ENCODE data around the gene PRKCA.

The PRKCA gene

GRCh38 chr17:66373944-66374817 lies 71.8 kb downstream of the PRKCA start:
- TF ChIP-seq, protein P1, sequence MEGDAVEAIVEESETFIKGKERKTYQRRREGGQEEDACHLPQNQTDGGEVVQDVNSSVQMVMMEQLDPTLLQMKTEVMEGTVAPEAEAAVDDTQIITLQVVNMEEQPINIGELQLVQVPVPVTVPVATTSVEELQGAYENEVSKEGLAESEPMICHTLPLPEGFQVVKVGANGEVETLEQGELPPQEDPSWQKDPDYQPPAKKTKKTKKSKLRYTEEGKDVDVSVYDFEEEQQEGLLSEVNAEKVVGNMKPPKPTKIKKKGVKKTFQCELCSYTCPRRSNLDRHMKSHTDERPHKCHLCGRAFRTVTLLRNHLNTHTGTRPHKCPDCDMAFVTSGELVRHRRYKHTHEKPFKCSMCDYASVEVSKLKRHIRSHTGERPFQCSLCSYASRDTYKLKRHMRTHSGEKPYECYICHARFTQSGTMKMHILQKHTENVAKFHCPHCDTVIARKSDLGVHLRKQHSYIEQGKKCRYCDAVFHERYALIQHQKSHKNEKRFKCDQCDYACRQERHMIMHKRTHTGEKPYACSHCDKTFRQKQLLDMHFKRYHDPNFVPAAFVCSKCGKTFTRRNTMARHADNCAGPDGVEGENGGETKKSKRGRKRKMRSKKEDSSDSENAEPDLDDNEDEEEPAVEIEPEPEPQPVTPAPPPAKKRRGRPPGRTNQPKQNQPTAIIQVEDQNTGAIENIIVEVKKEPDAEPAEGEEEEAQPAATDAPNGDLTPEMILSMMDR (IDR thresholded peaks at IDR 0.05; ENCODE audit: poor library complexity, severe bottlenecking): no peak
- no peaks in the 10 kb centered on the region for H3K9me3 ChIP-seq (ENCODE audit: severe bottlenecking)
- H3K4me3 ChIP-seq (ENCODE audit: severe bottlenecking): no peak overlapping the region
- no peaks in the 10 kb centered on the region for H3K27me3 ChIP-seq (ENCODE audit: insufficient read depth, poor library complexity, severe bottlenecking)
- H3K4me1 ChIP-seq (ENCODE audit: insufficient read depth, poor library complexity, severe bottlenecking): no peaks in the 10 kb centered on the region
- H3K27ac ChIP-seq (ENCODE audit: poor library complexity, severe bottlenecking): no peak overlapping the region
- H3K36me3 ChIP-seq (ENCODE audit: low read depth): no peaks in the 10 kb centered on the region
- ATAC-seq (ENCODE audit: low read depth): no peak
- DNase-seq (ENCODE audit: low spot score): no peak

- DNase-seq (ENCODE audit: low spot score): no peak
- Histone ChIP-seq H3K4me3 (ENCODE audit: severe bottlenecking) (no peak overlapping the region), H3K9me3 (ENCODE audit: severe bottlenecking) (no peaks in the 10 kb centered on the region), H3K27me3 (ENCODE audit: insufficient read depth, poor library complexity, severe bottlenecking) (no peaks in the 10 kb centered on the region), H3K4me1 (ENCODE audit: insufficient read depth, poor library complexity, severe bottlenecking) (no peaks in the 10 kb centered on the region), H3K27ac (ENCODE audit: poor library complexity, severe bottlenecking) (no peak overlapping the region), H3K36me3 (ENCODE audit: low read depth) (no peaks in the 10 kb centered on the region)
- ATAC-seq (ENCODE audit: low read depth): no peak
- TF ChIP-seq, protein P1 (IDR thresholded peaks at IDR 0.05; ENCODE audit: poor library complexity, severe bottlenecking): no peak
These were observed 72.7 kb downstream of the PRKCA start for GRCh38 chr17:66375121-66375520.

DNA sequence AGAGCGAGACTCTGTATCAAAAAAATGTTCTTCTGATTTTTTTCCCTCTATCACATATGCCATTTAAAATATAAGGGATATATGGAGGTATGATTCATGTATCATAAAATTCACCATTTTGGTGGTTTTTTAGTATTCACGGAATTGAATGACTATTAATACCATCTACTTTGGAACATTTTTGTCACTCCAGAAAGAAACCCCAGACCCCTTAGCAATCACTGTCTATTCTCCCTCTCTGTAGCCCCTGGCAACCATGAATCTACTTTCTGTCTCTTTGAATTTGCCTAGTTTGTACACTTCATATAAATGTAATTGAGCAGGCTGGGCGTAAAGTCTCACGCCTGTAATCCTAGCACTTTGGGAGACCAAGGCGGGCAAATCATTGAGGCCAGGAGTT lies 75.9 kb downstream of the PRKCA start:
- no peaks in the 10 kb centered on the region for H3K27me3 ChIP-seq (ENCODE audit: insufficient read depth, poor library complexity, severe bottlenecking)
- ATAC-seq (ENCODE audit: low read depth) (no peak), DNase-seq (ENCODE audit: low spot score) (no peak)
- H3K9me3 ChIP-seq (ENCODE audit: severe bottlenecking): no peaks in the 10 kb centered on the region
- TF ChIP-seq, protein P1 (IDR thresholded peaks at IDR 0.05; ENCODE audit: poor library complexity, severe bottlenecking): no peak
- no peaks in the 10 kb centered on the region for H3K4me1 ChIP-seq (ENCODE audit: insufficient read depth, poor library complexity, severe bottlenecking)
- H3K27ac ChIP-seq (ENCODE audit: poor library complexity, severe bottlenecking): no peak overlapping the region
- H3K36me3 ChIP-seq (ENCODE audit: low read depth): no peaks in the 10 kb centered on the region
- H3K4me3 ChIP-seq (ENCODE audit: severe bottlenecking): no peak overlapping the region

DNA sequence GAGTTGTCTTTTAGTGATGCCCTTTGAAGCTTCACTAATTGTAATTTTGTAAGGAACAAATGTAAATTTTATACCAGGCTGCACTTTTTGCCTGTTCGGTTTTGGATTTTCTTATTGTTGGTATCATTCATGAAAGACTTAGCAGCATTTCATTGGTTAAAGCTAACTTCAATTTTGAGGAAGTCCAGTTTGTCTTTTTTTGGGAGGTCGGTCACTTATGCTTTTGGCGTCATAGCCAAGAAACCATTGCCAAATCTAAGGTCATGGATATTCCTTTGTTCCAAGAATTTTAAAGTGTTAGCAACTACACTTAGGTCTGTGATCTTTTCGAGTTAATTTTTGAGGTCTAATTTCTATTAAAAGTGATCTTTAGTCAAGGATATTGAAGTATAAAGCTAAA lies 77.1 kb downstream of the PRKCA start:
- Histone ChIP-seq H3K9me3 (ENCODE audit: severe bottlenecking) (no peaks in the 10 kb centered on the region), H3K4me3 (ENCODE audit: severe bottlenecking) (no peak overlapping the region), H3K4me1 (ENCODE audit: insufficient read depth, poor library complexity, severe bottlenecking) (no peaks in the 10 kb centered on the region), H3K27ac (ENCODE audit: poor library complexity, severe bottlenecking) (no peak overlapping the region), H3K36me3 (ENCODE audit: low read depth) (no peaks in the 10 kb centered on the region), H3K27me3 (ENCODE audit: insufficient read depth, poor library complexity, severe bottlenecking) (no peaks in the 10 kb centered on the region)
- DNase-seq (ENCODE audit: low spot score) (no peak), ATAC-seq (ENCODE audit: low read depth) (no peak)
- TF ChIP-seq, protein P1 (IDR thresholded peaks at IDR 0.05; ENCODE audit: poor library complexity, severe bottlenecking): no peak

GRCh38 chr17:66379996-66380395 lies 77.6 kb downstream of the PRKCA start:
- TF ChIP-seq, protein P1 (IDR thresholded peaks at IDR 0.05; ENCODE audit: poor library complexity, severe bottlenecking): no peak

More at GRCh38 chr17:66379996-66380395, 77.6 kb downstream of the PRKCA start:
- ATAC-seq (ENCODE audit: low read depth): no peak
- Histone ChIP-seq H3K4me3 (ENCODE audit: severe bottlenecking) (no peak overlapping the region), H3K9me3 (ENCODE audit: severe bottlenecking) (no peaks in the 10 kb centered on the region), H3K4me1 (ENCODE audit: insufficient read depth, poor library complexity, severe bottlenecking) (no peaks in the 10 kb centered on the region), H3K36me3 (ENCODE audit: low read depth) (no peaks in the 10 kb centered on the region), H3K27me3 (ENCODE audit: insufficient read depth, poor library complexity, severe bottlenecking) (no peaks in the 10 kb centered on the region), H3K27ac (ENCODE audit: poor library complexity, severe bottlenecking) (no peak overlapping the region)
- DNase-seq (ENCODE audit: low spot score): no peak

Measured in RWPE2 (cell line).